RCC 7860 (cell line): ENCODE results near the gene LRBA.
A peak's percentile ranks its signal among the peaks of the same experiment; 100 is the strongest.
"Not testable (repeated sequence)": the region's sequence is repeated elsewhere in the genome, so short reads cannot be mapped to it uniquely, and the experiment has no call there.

Experiments used
- DNase-seq: peaks from one replicate; pipeline ENCODE4 v3.0.0-alpha.2; 2015; ENCODE audit warnings: low spot score
- FAIRE-seq: peaks from 2 replicates; lab custom pipeline; 2012; peaks lifted over from hg19 to GRCh38; lab: Jason Lieb, UNC

The LRBA gene

DNA sequence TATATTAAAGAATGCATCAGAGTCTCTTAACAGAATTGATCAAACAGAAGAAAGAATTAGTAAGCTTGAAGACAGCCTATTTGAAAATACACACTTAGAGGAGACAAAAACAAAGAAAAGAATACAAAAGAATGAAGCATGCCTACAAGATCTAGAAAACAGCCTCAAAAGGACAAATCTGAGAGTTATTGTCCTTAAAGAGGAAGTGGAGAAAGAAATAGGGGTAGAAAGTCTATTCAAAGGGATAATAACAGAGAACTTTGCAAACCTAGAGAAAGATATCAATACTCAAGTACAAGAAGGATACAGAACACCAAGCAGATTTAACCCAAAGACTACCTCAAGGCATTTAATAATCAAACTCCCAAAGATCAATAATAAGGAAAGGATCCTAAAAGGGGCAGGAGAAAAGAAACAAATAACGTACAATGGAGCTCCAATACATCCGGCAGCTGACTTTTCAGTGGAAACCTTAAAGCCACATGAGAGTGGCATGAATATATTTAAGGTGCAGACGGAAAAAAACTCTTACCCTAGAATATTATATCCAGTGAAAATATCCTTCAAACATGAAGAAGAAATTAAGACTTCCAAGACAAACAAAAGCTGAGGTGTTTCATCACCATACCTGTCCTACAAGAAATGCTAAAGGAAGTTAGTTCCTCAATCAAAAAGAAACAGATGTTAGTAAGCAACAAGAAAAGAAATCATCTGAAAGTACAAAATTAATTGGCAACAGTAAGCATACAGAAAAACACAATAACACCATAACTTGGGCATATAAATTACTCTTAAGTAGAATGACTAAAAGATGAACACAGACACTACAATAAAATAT lies 36.1 kb downstream of the LRBA start:
- FAIRE-seq: no peak

DNA sequence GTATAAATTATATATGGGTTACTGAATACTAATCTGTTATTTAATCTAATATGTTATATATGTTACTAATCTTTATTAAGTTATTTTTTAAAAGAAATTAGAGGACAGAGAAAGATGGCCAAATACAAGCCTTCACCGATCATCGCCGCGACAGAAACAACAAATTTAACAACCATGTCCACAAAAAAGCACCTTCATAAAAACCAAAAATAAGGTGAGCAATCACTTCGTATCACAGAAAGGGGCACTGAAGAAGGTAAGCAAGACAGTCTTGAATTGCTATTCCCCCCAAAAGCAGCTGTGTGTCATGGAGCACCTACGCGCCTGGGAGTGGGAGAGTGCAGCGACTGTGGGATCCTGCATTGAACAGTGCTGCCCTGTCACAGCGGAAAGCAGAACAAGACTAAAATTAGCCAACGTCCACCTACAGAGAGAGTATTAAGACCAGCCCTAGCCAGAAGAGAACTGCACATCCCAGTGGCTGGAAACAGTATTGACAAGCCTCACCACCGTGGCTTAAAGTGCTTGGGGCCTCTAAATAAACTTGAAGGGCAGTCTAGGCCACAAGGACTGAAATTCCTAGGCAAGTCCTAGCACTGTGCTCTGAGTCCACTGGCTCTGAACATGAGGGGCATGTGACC lies 38.5 kb downstream of the LRBA start:
- no peak for FAIRE-seq

More for the DNA sequence above, 36.1 kb downstream of the LRBA start:
- no peak for DNase-seq

DNA sequence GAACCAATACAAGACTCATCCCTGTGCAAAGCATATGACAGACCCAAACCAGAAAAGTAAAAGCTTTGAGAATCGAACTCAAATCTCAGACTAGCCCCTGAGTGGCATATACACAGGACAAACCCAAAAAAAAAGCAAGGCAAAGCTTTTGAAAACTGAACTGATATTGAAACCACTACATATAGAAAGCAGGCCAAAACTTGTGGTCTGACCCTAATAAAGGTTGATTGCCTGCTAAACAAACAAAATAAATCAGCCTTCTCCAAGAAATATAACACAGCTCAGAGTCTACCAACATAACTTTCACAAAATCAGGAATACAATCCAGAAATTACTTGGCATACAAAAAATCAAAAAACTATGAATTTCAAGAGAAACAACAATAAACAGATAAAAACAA lies 40.3 kb downstream of the LRBA start:
- FAIRE-seq: no peak
- no peak for DNase-seq

More for the DNA sequence above, 38.5 kb downstream of the LRBA start:
- no peak for DNase-seq

DNA sequence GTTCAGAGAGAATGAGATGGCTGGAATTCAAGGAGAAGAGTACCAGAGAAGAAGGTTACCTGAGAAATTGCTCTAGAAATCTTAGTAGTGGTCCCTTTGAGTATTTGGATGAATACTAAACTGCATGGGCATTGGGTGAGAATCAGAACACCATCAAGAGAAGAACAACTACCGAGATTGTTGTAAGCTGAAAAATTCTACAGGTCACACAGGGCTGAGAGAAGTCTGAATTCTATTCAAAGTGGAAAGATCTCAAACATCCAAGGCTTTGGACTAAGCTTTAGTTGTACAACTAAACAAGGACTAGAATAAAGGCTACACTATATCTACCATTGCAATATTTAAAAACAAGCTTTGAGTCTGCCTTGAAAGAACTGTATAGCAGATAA lies 40.8 kb downstream of the LRBA start:
- FAIRE-seq (no peak), DNase-seq (no peak)

DNA sequence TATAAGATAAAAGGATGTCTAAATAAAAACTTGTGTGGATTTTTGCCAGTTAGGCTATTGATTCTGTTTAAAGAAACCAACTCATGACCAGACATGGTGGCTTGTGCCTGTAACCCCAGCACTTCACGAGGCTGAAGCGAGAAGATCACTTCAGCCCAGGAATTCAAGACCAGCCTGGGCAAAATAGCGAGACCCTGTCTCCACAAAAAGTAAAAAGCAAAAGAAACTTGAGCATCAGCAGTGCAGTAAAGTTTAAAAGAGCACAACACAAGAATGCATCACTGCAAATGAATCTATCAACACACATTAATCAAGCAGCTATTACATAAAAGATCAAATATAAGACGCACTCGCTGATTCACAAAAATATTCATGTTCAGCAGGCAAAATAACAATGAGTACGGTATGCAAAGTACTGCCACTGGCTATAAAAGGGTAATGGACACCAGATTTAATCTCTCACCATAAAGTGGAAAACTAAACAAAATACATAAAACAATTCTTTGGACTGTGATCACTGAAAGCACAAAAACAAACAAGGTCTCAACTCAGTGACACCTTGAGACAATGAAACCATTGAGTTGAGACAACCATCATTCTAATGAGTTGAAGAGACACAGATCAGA lies 41.3 kb downstream of the LRBA start:
- FAIRE-seq: no peak
- DNase-seq: no peak

DNA sequence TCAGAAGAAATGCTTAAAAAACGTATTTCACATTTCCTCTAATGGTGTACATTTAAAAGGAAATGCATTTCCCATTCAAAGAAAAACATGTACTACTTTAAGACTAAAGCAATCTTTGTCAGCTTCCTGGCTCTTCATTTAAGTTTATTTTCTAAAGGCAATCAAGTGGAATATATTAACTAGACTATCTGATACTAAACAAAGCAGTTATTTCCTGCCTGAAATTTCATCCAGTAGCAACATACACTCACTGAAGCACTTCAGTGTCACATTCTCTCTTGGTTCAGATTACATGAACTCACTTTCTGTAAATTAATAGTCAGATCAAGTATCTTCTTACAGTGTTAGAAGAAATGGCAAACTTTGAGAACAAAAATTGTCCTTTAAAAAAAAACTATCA lies 42.5 kb downstream of the LRBA start:
- DNase-seq (no peak), FAIRE-seq (no peak)

DNA sequence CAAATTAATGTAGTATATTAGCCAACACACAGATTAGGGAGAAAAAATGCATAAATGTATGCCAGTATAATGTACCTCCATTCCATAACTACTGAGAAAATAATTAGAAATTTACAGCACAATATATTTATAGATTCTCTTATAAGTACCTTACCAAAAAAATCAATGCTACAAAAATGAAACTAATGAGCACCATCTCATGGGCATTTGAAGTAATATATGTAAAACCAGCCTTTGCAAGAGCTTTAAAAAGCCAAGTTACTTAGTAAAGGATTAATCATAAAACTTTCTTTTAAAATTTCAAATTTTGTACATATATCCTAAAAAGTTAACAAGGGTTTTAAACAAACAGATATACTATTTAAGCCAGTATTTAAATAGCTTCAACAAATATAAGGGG lies 43.2 kb downstream of the LRBA start:
- FAIRE-seq (no peak), DNase-seq (no peak)

DNA sequence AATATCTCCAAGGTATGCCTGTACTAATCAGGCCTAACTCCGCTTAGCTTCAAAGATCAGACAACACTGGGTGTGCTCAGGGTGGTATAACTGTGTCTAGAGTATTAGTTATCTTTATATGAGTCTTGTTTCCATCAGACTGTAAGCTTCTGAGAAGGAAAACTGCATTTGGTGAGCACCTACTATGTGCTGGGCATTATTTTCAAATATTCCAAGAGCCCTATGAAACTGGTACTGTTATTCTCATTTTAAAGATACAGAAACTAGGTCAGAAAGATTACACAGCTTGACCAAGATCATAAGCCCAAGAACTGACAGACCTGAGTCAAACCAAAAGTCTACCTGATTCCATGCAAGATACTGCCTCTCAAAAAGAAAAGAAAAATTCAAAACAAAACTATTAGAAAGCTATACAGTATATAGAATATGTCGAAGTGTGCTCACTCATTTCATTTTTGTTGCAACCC lies 44.4 kb downstream of the LRBA start:
- DNase-seq: no peak
- FAIRE-seq: no peak

DNA sequence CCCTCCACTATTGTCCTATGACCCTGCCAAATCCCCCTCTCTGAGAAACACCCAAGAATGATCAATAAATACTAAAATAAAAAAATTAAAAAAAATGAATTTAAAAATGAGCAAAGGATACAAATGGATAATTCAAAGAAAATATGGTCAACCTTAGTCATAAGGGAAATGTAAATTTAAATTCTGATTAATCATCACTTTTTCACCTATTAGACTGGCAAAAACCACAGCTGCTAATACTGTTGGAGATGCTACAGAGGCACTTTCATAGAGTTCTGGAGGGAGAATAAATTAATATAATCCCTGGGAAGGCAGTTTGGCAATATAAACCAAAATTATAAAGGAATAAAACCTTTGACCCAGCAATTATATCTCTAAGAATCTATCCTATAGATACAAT lies 50.3 kb downstream of the LRBA start:
- no peak for DNase-seq
- no peak for FAIRE-seq

DNA sequence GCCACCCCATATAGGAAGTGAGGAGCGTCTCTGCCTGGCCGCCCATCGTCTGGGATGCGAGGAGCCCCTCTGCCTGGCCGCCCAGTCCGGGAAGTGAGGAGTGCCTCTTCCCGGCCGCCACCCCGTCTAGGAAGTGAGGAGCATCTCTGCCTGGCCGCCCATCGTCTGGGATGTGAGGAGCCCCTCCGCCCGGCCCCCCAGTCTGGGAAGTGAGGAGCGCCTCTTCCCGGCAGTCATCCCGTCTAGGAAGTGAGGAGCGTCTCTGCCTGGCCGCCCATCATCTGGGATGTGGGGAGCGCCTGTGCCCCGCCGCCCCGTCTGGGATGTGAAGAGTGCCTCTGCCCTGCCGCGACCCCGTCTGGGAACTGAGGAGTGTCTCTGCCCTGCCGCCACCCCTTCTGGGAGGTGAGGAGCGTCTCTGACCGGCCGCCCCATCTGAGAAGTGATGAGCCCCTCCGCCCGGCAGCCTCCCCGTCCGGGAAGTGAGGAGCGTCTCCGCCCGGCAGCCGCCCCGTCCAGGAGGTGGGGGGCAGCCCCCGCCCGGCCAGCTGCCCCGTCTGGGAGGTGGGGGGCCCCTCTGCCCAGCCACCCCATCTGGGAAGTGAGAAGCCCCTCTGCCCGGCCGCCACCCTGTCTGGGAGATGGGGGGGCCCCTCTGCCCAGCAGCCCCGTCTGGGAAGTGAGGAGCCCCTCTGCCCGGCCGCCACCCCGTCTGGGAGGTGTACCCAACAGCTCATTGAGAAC lies 51.3 kb downstream of the LRBA start:
- not testable (repeated sequence) for DNase-seq, FAIRE-seq

DNA sequence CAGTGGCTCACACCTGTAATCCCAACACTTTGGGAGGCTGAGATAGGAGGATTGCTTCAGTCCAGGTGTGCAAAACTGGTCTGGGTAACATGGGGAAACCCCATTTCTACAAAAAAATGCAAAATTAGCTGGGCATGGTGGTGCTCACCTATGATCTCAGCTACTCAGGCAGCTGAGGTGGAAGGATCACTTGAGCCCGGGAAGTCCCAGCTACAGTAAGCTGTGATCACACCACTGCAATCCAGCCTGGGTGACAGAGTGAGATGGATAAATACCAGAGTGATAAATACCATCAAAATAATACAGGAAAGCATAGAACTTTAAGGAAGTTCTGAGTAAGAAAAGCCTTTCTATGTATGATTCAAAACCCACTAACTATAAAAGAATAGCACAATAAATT lies 52.8 kb downstream of the LRBA start:
- DNase-seq (peak; percentile 8), FAIRE-seq (no peak)

DNA sequence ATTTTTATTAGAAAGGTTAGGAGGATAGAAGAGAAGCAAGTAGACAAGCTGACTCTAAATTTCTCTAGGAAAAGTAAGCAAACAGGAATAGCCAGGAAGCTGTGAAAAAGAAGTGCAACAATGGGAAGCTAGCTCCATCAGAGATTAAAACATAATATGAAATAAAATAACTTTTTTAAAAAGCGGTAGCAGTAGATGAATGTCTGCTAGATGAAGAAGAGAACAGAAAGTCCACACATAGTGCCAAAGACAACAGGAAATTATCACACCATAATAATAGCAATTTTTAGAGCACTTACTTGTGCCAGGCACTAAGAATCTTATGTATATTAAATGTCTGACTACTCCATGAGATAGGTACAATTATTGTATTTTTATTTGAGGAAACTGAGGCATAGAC lies 53.5 kb downstream of the LRBA start:
- no peak for DNase-seq
- FAIRE-seq: no peak

DNA sequence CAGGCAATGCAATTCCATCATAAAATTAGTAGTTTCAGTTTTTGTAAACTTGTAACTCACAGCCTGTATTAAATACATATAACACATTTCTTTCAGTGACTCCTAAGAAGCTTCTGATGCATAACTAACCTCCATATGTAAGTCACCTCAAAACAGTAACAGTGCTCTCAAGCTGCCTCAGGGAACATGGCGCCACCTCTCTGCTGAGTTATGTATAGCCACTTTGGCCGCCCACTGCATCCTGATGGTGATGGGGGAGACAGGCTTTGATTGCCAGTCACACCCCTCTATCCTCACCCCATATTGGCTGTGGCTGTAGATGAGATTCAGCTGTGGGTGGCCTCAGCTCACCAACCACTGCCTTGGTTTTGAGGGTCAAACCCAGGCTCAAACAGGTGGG lies 54.3 kb downstream of the LRBA start:
- no peak for FAIRE-seq
- DNase-seq: no peak

DNA sequence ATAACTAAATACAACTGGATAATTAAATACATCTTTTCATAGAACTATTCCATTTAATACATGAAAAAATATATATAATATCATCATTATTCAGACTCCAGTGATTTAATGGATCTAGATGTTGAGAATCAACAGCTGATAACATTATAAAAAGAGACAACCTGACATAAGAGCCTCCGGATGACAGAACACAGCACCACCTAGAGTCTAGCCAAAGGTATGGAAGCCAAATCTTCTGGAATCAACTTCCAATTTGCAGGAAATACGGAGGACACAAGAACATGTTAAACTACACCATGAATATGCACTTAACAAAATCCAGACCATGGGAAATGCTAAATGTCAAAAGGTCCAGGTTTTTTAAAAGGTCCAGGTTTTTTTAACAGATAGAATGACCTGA lies 55.0 kb downstream of the LRBA start:
- FAIRE-seq: no peak
- DNase-seq: no peak

DNA sequence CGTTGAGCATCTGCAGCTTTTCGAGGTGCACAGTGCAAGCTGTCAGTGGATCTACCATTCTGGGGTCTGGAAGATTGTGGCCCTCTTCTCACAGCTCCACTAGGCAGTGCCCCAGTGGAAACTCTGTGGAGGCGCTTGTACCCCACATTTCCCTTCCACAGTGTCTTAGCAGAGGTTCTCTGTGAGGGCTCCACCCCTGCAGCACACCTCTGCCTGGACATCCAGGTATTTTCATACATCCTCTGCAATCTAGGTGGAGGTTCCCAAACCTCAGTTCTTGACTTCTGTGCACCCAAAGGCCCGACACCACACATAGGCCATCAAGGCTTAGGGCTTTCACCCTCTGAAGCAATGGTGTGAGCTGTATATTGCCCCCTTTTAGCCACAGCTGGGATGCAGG lies 57.1 kb downstream of the LRBA start:
- DNase-seq, FAIRE-seq: not testable (repeated sequence)

DNA sequence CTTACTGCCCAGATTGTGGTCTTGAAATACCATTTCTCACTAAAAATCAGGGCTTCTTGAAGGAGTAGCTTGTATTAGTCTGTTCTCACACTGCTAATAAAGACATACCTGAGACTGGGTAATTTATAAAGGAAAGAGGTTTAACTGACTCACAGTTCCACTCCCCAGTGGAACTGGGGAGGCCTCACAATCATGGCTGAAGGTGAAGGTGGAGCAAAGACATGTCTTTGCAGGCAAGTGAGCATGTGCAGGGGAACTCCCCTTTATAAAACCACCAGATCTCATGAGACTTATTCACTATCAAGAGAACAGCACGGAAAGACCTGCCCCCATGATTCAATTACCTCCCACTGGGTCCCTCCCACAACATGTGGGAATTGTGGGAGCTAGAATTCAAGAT lies 58.0 kb downstream of the LRBA start:
- not testable (repeated sequence) for DNase-seq

DNA sequence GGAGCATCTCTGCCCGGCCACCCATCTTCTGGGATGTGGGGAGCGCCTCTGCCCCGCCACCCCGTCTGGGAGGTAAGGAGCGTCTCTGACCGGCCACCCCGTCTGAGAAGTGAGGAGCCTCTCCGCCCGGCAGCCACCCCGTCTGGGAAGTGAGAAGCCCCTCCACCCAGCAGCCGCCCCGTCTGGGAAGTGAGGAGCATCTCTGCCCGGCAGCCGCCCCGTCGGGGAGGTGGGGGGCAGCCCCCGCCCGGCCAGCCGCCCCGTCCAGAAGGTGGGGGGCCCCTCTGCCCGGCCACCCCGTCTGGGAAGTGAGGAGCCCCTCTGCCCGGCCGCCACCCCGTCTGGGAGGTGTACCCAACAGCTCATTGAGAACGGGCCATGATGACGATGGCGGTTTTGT lies 61.2 kb downstream of the LRBA start:
- FAIRE-seq, DNase-seq: not testable (repeated sequence)

More for the DNA sequence above, 58.0 kb downstream of the LRBA start:
- not testable (repeated sequence) for FAIRE-seq

DNA sequence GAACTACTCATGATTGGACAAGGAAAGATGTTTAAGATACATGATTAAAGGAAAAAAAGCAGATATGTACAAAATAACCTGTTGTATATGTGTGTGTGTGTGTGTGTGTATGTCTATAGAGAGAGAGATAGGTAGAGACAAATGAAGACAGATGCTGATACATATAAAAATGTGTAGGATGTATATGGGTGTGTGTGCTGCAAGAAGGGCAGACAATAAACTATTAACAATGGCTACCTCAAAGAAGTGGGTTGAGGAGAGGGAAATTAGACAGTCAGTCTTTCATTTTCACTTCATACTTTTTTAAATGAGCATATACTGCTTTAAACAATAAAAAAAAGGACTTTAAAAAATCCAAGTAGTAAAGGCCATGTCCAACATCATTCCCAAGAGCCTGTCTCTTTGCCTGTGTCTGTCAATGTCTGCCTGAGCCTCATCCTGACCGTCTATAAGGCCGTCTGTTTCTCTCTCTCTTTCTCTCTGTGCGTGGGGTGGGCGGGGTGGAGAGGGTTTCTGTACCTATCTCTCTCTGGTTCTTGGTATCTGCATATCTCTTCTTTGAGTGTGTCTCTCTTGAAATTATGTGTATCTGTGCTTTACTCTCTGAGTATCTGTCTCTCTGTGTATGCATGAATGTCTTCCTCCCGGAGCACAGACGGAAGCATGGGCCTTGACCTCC lies 62.8 kb downstream of the LRBA start:
- DNase-seq: no peak
- FAIRE-seq: no peak

DNA sequence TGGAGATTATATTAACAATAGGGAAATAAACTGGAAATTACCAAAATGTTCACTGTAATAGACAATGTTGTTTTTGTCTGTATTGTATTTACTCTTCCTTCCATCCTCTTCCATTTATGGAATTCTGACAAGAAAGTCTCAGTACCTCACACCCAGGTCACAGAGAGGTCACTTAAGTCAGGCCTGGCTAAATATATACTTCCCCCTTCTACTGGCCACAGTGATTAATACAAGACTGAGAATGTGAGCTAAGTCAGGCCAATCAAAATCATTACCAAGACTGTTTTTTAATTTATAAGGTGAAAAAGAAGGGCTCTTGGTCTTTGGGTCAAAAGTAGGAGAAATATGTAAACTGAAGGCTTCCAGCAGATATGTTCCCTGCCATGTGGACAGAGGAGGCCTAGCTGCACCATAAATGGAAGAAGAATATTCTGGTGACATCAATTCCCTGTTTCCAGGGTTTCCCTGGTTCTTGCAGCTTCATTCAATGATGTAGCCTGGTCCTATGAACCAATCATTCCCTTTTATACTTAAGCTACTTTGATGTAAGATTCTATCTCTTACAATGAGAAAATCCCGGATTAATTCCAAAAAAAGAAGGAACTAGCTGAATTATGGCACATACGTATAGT lies 64.3 kb downstream of the LRBA start:
- peak; percentile 13 for DNase-seq
- FAIRE-seq: no peak

DNA sequence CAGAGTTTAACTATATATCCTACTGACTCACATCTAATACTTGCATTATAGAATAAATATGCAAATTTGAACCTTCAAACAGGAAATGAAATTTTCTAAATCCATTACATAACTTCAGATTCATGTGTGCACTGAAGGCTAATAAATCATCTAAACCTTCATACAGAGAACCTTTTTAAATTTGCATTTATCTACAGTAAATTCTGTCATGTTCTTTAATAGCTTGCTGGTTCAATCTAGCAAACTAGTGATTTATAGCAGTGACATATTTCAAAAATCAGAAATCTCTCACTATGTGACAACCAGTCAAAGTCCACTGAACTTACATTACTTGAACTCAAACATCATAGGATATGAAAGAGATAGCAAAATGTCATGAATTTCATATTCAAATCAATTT lies 65.1 kb downstream of the LRBA start:
- DNase-seq (no peak), FAIRE-seq (no peak)
